ENCODE measurements around the gene BTLA.
"Not testable (repeated sequence)": the region's sequence is repeated elsewhere in the genome, so short reads cannot be mapped to it uniquely, and the experiment has no call there.

The BTLA gene

GRCh38 chr3:112437146-112438022, 61.9 kb downstream of the BTLA start:
- DNase-seq, result no peak

- no peak for DNase-seq
These were observed 69.3 kb downstream of the BTLA start for GRCh38 chr3:112429960-112430359.

GRCh38 chr3:112427123-112427522, 72.1 kb downstream of the BTLA start:
- no peak for DNase-seq

GRCh38 chr3:112425858-112426750, 73.2 kb downstream of the BTLA start:
- DNase-seq, result no peak

GRCh38 chr3:112425382-112425781, 73.9 kb downstream of the BTLA start:
- no peak for DNase-seq

- DNase-seq, result no peak
These were observed 74.9 kb downstream of the BTLA start for GRCh38 chr3:112424394-112424793.

GRCh38 chr3:112422921-112423320, 76.4 kb downstream of the BTLA start:
- DNase-seq, result not testable (repeated sequence)

GRCh38 chr3:112418526-112418925, 80.7 kb downstream of the BTLA start:
- DNase-seq, result not testable (repeated sequence)

GRCh38 chr3:112417696-112418318, 81.5 kb downstream of the BTLA start:
- DNase-seq, result no peak

GRCh38 chr3:112416391-112417212, 82.7 kb downstream of the BTLA start:
- DNase-seq, result no peak

- no peak for DNase-seq
These were observed 83.9 kb downstream of the BTLA start for GRCh38 chr3:112415390-112415789.

Measured in activated naive CD4-positive, alpha-beta T cell treated with anti-CD3 and anti-CD28 coated beads, Interleukin-2, amount 50 U/mL, for 16 hours (primary cell).